ENCODE data around the gene ZG16.

The ZG16 gene

DNA sequence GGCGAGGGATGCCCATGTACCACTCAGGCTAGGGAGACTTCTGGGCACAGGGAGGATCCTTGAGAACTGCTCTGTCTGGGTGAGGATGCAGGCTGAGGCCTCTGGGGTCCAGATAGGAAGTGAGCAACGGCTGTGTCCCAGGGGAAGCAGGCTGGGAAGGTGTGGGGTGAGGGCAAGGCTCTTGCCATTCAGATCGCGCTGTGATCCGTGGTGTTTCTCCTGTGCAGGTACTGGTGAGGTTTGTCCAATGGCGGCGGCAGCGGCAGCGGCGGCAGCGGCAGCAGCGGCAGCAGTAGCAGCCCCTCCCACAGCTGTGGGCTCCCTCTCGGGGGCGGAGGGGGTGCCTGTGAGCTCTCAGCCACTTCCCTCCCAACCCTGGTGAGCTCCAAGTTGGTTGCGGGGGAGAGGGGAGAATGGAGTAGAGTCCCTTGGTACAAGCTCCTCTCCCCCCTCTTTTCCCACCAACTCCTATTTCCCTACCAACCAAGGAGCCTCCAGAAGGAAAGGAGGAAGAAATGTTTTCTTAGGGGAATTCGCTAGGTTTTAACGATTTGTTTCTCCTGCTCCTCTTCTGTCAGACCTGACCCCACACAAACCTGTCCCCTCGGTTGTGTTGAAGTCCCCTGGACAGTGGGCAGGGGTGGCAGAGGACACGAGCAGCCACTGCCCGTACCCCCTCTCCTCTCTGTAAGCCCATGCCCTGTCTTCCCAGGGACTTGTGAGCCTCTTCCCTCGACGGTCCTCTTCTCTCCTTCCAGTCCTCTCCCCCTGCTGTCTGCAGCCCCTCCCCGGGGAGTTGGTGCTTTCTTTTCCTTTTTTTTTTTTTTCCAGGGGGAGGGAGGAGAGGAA, 32.0 kb downstream of the ZG16 start:
- Histone ChIP-seq H3K36me3 (ENCODE audit: control insufficient read depth, insufficient read depth, low read length) (peaks cover 15% of the 10 kb centered on the region), H3K4me3 (replicated peaks; ENCODE audit: low read depth, low read length) (peak overlapping the region; percentile 35; the same call in 1 of the 2 replicates), H3K27me3 (replicated peaks; ENCODE audit: control insufficient read depth, insufficient read depth, low read length) (no peaks in the 10 kb centered on the region)
- TF ChIP-seq, protein P1, sequence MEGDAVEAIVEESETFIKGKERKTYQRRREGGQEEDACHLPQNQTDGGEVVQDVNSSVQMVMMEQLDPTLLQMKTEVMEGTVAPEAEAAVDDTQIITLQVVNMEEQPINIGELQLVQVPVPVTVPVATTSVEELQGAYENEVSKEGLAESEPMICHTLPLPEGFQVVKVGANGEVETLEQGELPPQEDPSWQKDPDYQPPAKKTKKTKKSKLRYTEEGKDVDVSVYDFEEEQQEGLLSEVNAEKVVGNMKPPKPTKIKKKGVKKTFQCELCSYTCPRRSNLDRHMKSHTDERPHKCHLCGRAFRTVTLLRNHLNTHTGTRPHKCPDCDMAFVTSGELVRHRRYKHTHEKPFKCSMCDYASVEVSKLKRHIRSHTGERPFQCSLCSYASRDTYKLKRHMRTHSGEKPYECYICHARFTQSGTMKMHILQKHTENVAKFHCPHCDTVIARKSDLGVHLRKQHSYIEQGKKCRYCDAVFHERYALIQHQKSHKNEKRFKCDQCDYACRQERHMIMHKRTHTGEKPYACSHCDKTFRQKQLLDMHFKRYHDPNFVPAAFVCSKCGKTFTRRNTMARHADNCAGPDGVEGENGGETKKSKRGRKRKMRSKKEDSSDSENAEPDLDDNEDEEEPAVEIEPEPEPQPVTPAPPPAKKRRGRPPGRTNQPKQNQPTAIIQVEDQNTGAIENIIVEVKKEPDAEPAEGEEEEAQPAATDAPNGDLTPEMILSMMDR (IDR thresholded peaks at IDR 0.05; ENCODE audit: insufficient read depth, low read length, poor library complexity, severe bottlenecking) = no peak
- DNase-seq (ENCODE audit: extremely low read depth, insufficient read length) = no peak

DNA sequence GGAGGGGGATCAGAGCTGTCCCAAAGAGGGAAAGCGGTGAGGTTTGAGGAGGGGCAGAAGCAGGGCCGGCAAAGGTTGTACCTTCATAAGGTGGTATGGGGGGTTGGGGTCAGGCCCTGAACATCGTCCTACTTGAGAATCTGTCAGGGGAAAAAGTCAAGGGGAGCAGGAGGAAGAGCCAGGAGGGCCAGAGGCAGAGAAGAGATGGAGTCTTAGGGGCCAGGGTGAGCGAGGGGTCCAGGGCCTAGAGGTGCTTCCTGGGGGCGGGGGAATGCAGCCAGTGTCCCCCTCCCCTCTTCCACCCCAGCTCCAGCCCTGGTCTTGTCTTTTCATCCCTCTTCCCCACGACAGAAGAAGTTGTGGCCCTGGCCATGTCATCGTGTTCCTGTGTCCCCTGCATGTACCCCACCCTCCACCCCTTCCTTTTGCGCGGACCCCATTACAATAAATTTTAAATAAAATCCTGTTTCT, 32.7 kb downstream of the ZG16 start:
- TF ChIP-seq, protein P1 (IDR thresholded peaks at IDR 0.05; ENCODE audit: insufficient read depth, low read length, poor library complexity, severe bottlenecking) = no peak

DNA sequence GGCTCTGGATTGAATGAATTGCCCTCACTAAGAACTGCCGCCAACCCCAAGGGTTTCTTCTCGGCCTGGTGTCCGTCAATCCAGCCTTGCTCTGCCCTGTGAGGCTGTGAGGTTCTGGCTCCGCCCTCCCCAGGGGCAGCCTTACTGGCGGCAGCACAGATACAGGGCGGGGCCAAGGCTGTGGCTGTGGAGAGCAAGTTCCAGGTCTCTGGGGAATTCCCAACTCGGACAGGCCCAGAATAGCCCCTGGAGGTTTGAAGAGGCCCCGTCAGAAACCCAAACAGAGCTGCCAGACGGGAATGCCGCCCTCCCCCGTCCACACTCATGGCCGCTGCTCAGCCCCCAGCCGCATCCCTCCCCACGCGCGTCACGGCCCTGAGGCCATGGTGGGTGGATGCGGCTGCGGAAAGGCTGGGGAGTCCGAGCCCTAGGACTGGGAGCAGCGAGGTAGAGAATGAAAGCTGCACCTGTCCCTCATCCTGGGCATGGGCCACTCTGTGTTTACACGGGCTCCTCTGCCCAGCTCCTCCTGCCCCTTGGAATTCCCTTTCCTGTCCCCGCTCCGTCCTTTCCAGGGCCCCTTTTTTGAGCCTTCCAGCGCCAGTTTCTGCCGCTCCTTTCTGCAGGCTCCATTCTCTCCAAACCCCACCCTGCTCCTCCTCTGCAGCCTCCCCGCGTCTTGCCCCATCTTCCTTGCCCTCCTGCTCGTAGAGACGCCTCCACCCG, 33.3 kb downstream of the ZG16 start:
- peak; percentile 77 for DNase-seq (ENCODE audit: extremely low read depth, insufficient read length)
- no peaks in the 10 kb centered on the region for H3K27me3 ChIP-seq (replicated peaks; ENCODE audit: control insufficient read depth, insufficient read depth, low read length)
- peak overlapping the region; percentile 54 for H3K4me3 ChIP-seq (replicated peaks; ENCODE audit: low read depth, low read length)
- H3K36me3 ChIP-seq (ENCODE audit: control insufficient read depth, insufficient read depth, low read length) = peaks cover 15% of the 10 kb centered on the region
- TF ChIP-seq, protein P1 (IDR thresholded peaks at IDR 0.05; ENCODE audit: insufficient read depth, low read length, poor library complexity, severe bottlenecking) = no peak

More for the DNA sequence above, 32.7 kb downstream of the ZG16 start:
- DNase-seq (ENCODE audit: extremely low read depth, insufficient read length) = no peak
- H3K27me3 ChIP-seq (replicated peaks; ENCODE audit: control insufficient read depth, insufficient read depth, low read length) = no peaks in the 10 kb centered on the region
- H3K36me3 ChIP-seq (ENCODE audit: control insufficient read depth, insufficient read depth, low read length) = peaks cover 15% of the 10 kb centered on the region
- peak overlapping the region; percentile 54 for H3K4me3 ChIP-seq (replicated peaks; ENCODE audit: low read depth, low read length)

DNA sequence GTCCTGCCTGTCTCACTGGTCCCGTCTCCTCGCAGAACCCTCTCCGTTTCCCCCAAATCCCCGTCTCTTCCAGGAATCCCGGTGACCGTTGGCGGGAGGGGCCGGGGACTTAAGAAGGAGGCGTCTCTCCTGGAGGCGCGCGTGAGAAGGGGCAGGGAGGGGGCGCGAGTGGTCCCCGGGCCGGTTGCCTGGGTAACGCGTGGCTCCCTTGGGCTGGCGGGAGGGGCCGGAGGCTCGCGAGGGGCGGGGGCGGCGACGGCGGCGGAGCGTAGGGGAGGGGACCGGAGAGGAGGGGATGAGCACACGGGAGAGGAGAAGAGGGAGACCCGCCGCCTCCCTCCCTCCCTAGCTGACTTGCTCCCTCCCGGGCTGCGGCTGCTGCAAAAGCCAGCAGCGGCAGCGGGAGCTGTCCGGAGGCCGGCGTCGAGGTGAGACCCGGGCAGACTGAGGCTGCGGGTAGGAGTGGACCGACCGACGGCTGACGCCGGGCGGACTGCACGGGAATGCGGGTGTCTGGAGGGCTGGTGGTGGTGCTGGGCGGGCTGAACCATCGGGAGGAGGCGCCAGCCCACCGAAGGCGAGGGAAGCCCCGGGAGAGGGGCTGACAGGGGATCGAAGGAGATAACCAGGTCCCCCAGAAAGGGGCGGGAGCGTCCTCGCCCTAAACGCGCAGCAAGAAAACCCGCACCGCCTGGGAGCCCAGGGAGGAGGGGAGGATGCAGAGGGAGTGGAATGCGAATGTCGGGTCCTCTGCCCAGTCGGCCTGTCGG, 34.0 kb downstream of the ZG16 start, which contains the start of gene PRRT2:
Gene PRRT2, plus strand, starts transcription at position 298 of the 770 bp plus-strand sequence. CDS start 862 bp downstream, outside the sequence.
- H3K36me3 ChIP-seq (ENCODE audit: control insufficient read depth, insufficient read depth, low read length) = peaks cover 15% of the 10 kb centered on the region
- TF ChIP-seq, protein P1 (IDR thresholded peaks at IDR 0.05; ENCODE audit: insufficient read depth, low read length, poor library complexity, severe bottlenecking) = no peak
- H3K4me3 ChIP-seq (replicated peaks; ENCODE audit: low read depth, low read length) = peak within 1 kb of the TSS; percentile 54
- peak; percentile 60 for DNase-seq (ENCODE audit: extremely low read depth, insufficient read length)
- no peaks in the 10 kb centered on the region for H3K27me3 ChIP-seq (replicated peaks; ENCODE audit: control insufficient read depth, insufficient read depth, low read length)
